Measurements from ENCODE around the gene CNIH2.
"Not testable (repeated sequence)": the region's sequence is repeated elsewhere in the genome, so short reads cannot be mapped to it uniquely, and the experiment has no call there.

CNIH2 gene

DNA sequence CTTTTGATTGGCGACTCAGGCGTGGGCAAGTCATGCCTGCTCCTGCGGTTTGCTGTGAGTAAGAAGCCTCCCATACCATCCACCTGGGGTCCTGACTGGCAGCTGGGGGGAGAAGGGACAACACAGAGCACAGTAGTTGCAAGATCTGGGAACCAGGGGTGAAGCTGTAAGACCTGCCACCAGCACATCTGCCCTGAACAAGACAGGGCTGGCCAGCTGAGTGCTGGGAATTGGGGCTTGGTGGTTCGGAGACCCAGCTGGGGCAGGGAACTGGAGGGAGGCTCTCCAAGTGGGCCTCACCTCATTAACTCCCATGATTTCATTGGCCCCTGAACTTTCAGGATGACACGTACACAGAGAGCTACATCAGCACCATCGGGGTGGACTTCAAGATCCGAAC is 6.2 kb upstream of the CNIH2 start:
- TF ChIP-seq, protein P1, sequence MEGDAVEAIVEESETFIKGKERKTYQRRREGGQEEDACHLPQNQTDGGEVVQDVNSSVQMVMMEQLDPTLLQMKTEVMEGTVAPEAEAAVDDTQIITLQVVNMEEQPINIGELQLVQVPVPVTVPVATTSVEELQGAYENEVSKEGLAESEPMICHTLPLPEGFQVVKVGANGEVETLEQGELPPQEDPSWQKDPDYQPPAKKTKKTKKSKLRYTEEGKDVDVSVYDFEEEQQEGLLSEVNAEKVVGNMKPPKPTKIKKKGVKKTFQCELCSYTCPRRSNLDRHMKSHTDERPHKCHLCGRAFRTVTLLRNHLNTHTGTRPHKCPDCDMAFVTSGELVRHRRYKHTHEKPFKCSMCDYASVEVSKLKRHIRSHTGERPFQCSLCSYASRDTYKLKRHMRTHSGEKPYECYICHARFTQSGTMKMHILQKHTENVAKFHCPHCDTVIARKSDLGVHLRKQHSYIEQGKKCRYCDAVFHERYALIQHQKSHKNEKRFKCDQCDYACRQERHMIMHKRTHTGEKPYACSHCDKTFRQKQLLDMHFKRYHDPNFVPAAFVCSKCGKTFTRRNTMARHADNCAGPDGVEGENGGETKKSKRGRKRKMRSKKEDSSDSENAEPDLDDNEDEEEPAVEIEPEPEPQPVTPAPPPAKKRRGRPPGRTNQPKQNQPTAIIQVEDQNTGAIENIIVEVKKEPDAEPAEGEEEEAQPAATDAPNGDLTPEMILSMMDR (IDR thresholded peaks at IDR 0.05; ENCODE audit: extremely low read depth, insufficient read depth, missing control alignments) = no peak
- in situ Hi-C loops (cut with MboI; ENCODE audit: low pct_unique_long_range_greater_than_20kb, low sequenced_read_pairs, unreplicated experiment) = no loop called here
- DNase-seq (ENCODE audit: low spot score) = no peak

DNA sequence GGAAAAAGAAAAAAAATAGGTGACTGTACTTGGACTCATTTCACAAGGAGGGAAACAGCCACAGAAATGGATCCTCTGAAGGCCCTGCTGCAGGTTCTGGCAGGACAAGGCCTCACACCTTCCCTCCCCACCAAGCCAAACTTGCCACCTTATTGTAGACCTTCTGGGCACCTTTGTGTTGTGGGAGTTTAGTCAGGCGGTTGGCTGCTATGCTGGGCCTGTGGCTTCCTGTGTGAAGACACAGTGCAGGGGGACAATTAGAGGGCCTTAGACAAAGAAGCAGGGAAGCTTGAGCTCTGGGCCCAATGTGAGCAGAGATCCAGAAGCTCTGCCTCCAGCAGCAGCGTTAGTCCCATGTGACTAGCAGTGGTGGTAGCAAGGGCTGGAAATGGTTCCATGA is 5.4 kb upstream of the CNIH2 start:
- TF ChIP-seq, protein P1 (IDR thresholded peaks at IDR 0.05; ENCODE audit: extremely low read depth, insufficient read depth, missing control alignments) = no peak
- no peak for DNase-seq (ENCODE audit: low spot score)
- in situ Hi-C loops (cut with MboI; ENCODE audit: low pct_unique_long_range_greater_than_20kb, low sequenced_read_pairs, unreplicated experiment) = no loop called here

DNA sequence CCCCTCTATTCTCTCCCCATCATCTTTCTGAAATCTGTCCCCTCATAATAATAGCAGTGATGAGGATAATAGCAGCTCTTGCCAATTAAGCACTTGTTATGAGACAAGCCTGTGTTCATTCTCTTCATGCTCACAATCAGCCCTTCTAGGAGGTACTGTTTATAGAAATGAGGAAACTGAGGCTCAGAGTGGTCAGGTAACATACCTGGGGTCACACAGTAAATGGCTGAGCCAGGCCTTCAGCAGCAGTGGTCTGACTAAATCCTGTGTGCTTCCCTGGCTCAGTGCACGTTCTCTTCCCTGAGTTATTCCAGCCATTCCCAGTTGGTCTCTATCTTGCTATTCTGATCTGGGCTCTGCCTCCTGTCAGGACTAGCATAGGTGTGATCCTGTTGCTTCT is 3.8 kb upstream of the CNIH2 start:
- no peak for DNase-seq (ENCODE audit: low spot score)
- TF ChIP-seq, protein P1 (IDR thresholded peaks at IDR 0.05; ENCODE audit: extremely low read depth, insufficient read depth, missing control alignments) = no peak
- in situ Hi-C loops (cut with MboI; ENCODE audit: low pct_unique_long_range_greater_than_20kb, low sequenced_read_pairs, unreplicated experiment) = no loop called here

DNA sequence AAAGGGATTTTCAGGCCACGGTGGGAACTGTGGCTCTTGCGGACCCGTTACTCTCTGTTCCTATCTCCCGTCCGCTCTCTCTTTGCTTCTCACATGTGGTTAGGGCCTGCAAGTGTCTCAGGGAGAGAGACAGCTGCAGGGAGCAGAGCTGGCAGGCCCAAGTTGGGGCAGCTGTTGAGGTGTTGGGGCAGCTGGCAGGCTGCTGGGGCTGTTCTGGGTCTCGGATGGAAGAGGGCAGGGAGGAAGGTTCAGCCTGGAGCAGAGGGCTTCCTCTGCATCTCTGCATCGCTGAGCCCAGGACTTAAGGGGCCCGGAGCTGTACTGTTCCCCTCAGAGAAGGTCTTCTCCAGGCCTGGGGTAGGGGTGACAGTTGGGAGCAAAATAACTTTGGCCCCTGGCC is 2.6 kb upstream of the CNIH2 start:
- DNase-seq (ENCODE audit: low spot score) = no peak
- TF ChIP-seq, protein P1 (IDR thresholded peaks at IDR 0.05; ENCODE audit: extremely low read depth, insufficient read depth, missing control alignments) = no peak
- in situ Hi-C loops (cut with MboI; ENCODE audit: low pct_unique_long_range_greater_than_20kb, low sequenced_read_pairs, unreplicated experiment) = no loop called here

DNA sequence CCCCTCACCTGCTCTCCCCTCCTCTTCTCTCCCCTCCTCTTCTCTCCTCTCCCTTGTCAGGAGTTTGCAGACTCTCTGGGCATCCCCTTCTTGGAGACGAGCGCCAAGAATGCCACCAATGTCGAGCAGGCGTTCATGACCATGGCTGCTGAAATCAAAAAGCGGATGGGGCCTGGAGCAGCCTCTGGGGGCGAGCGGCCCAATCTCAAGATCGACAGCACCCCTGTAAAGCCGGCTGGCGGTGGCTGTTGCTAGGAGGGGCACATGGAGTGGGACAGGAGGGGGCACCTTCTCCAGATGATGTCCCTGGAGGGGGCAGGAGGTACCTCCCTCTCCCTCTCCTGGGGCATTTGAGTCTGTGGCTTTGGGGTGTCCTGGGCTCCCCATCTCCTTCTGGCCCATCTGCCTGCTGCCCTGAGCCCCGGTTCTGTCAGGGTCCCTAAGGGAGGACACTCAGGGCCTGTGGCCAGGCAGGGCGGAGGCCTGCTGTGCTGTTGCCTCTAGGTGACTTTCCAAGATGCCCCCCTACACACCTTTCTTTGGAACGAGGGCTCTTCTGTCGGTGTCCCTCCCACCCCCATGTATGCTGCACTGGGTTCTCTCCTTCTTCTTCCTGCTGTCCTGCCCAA is 1.9 kb upstream of the CNIH2 start:
- in situ Hi-C loops (cut with MboI; ENCODE audit: low pct_unique_long_range_greater_than_20kb, low sequenced_read_pairs, unreplicated experiment) = no loop called here
- DNase-seq (ENCODE audit: low spot score) = no peak
- TF ChIP-seq, protein P1 (IDR thresholded peaks at IDR 0.05; ENCODE audit: extremely low read depth, insufficient read depth, missing control alignments) = no peak

DNA sequence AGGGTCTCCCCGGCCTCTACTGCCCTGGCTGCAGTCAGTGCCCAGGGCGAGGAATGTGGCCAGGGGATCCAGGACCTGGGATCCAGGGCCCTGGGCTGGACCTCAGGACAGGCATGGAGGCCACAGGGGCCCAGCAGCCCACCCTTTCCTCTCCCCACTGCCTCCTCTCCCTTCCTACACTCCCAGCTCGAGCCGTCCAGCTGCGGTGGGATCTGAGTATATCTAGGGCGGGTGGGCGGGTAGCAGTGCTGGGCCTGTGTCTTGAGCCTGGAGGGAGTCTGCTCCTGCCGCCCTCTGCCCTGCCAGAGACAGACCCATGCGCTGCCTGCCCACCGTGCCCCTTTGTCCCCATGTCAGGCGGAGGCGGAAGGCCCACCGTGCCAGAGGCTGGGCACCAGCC is 1.4 kb upstream of the CNIH2 start:
- DNase-seq (ENCODE audit: low spot score) = not testable (repeated sequence)

DNA sequence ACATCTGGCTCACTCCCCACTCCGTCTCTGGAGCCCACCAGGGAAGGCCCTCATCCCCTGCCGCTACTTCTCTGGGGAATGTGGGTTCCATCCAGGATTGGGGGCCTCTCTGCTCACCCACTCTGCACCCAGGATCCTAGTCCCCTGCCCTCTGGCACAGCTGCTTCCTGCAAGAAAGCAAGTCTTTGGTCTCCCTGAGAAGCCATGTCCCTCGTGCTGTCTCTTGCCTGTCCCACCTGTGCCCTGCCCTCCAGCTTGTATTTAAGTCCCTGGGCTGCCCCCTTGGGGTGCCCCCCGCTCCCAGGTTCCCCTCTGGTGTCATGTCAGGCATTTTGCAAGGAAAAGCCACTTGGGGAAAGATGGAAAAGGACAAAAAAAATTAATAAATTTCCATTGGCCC is 911 bp upstream of the CNIH2 start:
- in situ Hi-C loops (cut with MboI; ENCODE audit: low pct_unique_long_range_greater_than_20kb, low sequenced_read_pairs, unreplicated experiment); DNase-seq (ENCODE audit: low spot score): not testable (repeated sequence)

More for the DNA sequence above, 1.4 kb upstream of the CNIH2 start:
- in situ Hi-C loops (cut with MboI; ENCODE audit: low pct_unique_long_range_greater_than_20kb, low sequenced_read_pairs, unreplicated experiment) = not testable (repeated sequence)
